ENCODE measurements around the gene TAP2. TPM values are rescaled to one million over a fixed set of nuclear protein-coding genes. Genes with fewer than 3 reads are reported as not detected.
"Not testable (repeated sequence)": the region's sequence is repeated elsewhere in the genome, so short reads cannot be mapped to it uniquely, and the experiment has no call there.

Gene TAP2
- total RNA-seq, result 19.3 TPM
- long read RNA-seq, full-length matches to known transcripts, result 2 of 4 reads
- long read RNA-seq, partial matches to known transcripts, result 0 of 4 reads
- long read RNA-seq, other reads (novel, unspliced or antisense), result 2 of 4 reads

DNA sequence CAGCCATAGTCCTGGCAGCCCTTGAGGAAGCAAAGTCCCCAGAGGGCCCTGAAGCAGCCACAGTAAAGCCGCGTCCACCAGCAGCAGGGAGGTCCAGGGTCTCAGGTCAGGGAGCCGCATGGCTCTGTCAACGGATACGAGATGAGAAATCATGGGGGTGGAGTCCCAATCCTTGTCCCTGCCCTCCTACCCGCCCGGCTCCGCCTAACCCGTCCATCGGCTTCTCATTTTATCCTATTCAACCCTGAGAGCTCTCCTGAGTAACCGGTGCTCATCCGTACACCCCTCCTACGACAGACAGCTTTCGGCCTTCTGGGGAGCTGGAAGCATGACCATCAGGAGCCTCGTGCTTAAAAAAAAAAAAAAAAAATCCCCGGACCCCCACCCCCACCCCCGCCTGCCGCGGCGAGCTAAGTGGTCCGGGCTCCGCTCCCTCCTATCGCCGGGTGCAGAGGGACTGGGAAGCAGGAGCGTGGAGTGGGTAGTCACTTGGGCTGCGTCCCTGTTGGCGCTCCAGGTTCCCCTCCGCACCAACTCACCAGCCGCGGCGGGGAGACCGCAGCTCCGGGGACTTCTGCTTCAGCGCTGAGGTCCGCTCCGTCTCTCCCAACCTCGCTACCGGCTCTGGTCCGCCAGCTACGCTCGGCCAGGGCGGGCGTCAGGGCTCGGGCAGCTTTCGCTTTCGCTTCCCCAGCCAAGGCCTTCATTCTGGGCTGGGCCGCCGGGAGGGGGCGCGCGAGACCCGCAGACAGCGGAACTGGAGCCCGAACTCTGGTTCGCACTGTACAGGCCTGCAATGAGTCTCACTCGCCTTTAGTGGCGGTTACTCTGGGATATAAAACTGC, at the start of gene TAP2:
TAP2 (minus strand) TSS at position 626 of the 845 bp plus-strand sequence; CDS start at position 120, 506 bp downstream.
- DNase-seq (peak; percentile 98), ATAC-seq (ENCODE audit: poor library complexity) (peak; percentile 98)
- intact Hi-C loops (cut with DNase I), result loop anchor here (2.0 kb wide), 1 partner anchor 16 kb away; the partner anchor contains the start of gene PSMB9

DNA sequence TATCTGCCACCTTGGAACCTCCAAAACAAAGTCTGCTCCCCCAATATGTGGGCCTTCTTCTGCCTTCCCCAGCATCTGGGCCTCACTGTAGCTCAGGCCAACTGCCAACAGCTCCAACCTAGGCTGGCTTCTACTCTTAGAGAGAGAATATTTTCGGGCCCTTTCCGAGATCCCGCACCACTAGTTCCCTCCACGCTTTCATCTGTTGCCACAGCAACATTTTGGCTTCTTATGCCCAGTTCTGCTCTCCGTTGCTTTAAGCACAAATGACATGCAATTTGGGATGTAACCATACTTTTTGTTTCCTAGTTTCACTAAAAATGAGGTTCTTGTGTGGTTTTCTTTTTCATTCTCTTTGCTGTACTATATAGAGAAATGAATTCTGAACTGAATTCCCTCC, 49.1 kb upstream of the TAP2 start:
- intact Hi-C loops (cut with DNase I), result loop anchor here (5.0 kb wide), 2 partner anchors 45 to 95 kb away; no protein-coding TSS in a partner anchor
- DNase-seq (no peak), ATAC-seq (ENCODE audit: poor library complexity) (no peak)

DNA sequence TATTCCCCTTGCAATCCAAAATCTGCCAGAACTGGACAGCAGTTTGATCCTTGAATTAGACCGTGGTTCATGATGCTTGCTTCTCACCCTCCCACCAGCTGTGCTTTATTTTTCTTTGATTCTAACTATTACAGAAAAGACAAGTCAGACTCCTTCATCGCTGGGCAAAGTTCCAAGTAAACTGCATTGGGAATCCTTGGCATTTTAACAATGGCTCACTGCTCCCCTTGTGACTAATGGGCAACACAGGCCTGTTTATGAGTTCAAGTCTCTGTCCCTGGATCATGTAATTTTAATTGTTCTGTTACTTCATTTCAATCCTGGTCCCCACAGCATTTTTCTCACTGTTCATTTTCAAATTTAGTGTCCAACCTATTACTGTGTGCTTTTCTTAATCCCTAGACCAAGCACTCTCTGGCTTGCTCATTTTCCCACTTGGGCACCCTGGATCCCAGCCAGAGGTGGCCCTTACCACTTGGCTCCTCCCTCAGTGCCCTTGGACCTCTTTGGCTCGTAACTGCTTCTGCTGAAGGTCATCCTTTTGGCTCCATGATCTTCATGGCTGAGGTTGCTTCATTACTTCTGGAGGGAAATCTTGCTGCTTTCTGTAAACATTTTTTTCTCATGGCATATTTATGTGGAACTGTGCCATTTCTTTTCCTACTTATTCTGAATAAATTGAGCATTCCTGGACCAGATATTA, 48.3 kb upstream of the TAP2 start:
- no peak for ATAC-seq (ENCODE audit: poor library complexity)
- no peak for DNase-seq
- intact Hi-C loops (cut with DNase I), result loop anchor here (5.0 kb wide), 2 partner anchors 45 to 95 kb away; no protein-coding TSS in a partner anchor

DNA sequence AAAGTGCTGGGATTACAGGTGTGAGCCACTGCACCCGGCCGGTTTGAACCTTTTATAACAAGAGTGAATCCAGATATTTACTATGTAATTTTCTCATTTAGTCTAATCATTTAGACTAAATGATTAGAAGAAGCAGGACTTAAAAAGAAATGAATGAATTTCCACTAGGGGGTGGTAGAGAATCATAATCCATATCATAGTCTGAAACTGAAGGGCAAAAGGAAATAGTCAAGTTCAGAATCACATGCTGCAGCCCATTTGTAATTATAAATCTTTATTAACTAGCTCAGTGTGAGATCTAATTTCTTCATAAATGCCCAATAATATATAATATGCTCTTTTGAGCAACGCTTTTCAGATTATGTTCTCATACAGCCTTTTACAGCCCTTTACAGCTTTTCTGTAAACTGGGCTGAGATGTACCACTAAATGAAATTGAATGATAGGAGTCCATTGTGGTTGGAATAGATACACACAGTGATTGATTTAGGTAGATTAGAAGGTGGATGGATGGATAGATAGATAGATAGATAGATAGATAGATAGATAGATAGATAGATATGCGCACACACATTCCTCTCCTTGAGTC, 47.3 kb upstream of the TAP2 start:
- no peak for DNase-seq
- intact Hi-C loops (cut with DNase I), result loop anchor here (5.0 kb wide), 2 partner anchors 47 to 97 kb away; no protein-coding TSS in a partner anchor
- ATAC-seq (ENCODE audit: poor library complexity), result peak; percentile 78

DNA sequence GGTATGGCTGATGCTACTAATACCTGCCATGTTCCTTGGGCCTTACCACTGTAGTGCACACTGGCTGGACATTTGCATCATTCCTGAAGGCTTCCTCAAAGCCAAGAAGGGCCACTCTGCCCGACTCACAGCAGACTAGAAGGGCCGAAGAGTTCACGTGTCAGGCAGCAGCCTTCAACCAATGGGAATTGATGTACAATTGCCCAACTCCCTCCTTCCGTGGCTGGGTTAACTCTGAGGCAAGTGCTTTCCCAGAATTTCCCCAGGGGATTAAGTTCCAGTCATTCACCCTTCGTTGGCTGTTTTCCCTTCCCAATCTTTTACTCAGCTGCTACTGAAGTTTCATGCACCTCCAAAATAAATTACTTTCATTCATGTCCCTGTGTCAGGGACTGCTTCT, 45.2 kb upstream of the TAP2 start:
- DNase-seq, result peak; percentile 48
- ATAC-seq (ENCODE audit: poor library complexity), result peak; percentile 81
- intact Hi-C loops (cut with DNase I), result no loop called here

DNA sequence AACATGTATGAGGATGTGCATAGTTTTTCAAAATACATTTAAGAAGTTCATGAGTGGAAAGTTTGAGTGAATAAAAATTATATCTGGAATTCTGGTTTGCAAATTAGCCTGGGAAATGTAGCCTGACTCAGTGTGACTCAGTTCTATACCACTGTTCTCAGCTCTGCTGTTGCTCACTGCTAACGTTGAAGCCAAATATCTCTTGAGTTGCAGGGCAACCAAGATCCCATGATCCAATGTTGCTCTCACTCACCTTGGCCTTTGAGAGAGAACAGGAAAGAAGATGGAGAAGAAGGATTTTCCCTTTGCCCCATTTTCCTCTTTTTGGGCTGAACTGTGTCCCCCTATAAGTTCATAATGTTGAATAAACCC, 44.3 kb upstream of the TAP2 start:
- ATAC-seq (ENCODE audit: poor library complexity), result no peak
- no peak for DNase-seq
- intact Hi-C loops (cut with DNase I), result no loop called here

DNA sequence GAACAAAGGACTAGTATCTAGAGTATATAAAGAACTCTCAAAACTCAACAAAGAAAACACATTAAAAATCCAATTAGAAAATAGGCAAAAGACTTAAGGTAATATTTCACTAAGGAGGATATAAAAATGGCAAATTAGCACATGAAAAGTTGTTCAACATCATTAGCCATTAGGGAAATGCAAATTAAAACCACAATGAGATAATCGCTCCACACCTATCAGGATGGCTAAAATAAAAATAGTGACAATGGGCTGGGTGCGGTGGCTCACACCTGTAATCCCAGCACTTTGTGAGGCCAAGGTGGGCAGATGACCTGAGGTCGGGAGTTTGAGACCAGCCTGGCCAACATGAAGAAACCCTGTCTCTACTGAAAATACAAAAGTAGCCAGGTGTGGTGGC, 42.4 kb upstream of the TAP2 start:
- ATAC-seq (ENCODE audit: poor library complexity); DNase-seq; intact Hi-C loops (cut with DNase I): not testable (repeated sequence)

DNA sequence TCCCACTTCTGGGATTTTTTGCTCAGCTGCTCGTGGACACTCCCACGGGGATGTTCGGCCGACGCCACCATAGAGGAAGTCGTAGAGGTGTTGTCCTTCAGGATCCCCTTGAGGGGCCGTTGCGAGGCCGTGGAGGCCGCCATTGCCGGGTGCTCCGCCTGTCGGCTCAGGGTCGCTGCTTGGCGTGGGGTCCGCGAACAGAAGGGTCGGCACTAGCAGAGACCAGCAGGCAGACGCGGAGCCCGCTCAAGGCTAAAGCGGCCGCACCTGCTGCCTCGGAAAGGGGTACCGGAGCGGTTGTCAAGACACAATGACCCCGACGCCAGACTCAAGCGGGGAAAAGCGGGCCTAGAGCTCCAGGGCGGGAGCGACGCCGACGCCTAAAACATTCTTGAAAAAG, 41.2 kb upstream of the TAP2 start:
- intact Hi-C loops (cut with DNase I), result no loop called here
- no peak for ATAC-seq (ENCODE audit: poor library complexity)
- DNase-seq, result no peak

DNA sequence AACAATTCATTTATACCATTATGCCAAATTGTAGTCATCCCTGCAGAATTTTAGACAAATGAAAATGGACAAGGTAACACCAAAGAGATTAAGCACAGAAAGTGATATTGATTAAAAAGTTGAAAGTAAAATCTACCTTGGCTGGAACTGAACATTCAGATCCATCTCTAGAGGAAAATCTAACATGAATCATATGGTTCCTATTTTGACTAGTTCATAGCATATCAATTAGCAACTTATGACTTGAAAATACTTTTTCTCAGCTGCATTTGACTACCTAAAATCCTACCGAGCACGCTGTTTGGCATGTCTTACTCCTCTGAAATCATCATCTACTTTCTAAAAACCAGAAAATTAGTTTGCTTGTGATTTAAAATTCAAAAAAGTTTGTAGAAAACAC, 38.1 kb upstream of the TAP2 start:
- DNase-seq (no peak), ATAC-seq (ENCODE audit: poor library complexity) (no peak)
- intact Hi-C loops (cut with DNase I), result no loop called here

DNA sequence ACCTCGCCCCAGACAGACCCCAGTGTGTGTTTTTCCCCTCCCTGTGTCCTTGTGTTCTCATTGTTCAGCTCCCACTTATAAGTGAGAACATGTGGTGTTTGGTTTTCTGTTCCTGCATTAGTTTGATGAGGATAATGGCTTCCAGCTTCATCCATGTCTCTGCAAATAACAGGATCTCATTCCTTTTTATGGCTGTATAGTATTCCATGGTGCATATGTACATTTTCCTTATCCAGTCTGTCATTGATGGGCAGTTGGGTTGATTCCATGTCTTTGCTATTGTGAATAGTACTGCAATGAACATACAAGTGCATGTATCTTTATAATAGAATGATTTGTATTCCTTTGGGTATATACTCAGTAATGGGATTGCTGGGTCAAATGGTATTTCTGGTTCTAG, 35.4 kb upstream of the TAP2 start:
- intact Hi-C loops (cut with DNase I); ATAC-seq (ENCODE audit: poor library complexity); DNase-seq: not testable (repeated sequence)

DNA sequence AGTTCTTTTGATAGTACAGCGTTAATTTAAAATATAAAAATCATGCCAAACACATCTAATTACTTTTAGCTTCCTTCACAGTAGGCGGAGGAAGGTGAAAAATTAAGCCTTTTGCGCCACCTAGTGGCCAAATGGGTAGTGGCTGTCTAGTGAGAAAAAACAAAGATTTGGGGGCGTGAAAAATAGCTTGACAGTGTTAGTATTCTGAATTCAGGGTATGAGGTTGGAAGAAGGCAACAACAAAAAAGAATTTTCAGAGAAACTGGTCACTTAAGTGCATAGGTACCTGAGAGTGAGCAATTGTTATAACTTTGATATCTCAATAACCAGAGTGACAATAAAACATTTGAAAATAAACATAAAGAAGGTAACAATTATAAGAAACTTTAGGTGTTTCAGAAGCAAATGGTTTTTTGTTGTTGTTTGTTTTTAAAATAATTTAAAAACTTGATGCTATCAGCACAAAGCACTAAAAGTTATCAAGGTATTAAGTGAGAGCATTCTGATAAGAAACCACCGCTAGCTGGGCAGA, 29.8 kb upstream of the TAP2 start:
- DNase-seq (peak; percentile 82), ATAC-seq (ENCODE audit: poor library complexity) (peak; percentile 83)
- intact Hi-C loops (cut with DNase I), result loop anchor here (5.0 kb wide), 1 partner anchor 36 kb away; no protein-coding TSS in a partner anchor

DNA sequence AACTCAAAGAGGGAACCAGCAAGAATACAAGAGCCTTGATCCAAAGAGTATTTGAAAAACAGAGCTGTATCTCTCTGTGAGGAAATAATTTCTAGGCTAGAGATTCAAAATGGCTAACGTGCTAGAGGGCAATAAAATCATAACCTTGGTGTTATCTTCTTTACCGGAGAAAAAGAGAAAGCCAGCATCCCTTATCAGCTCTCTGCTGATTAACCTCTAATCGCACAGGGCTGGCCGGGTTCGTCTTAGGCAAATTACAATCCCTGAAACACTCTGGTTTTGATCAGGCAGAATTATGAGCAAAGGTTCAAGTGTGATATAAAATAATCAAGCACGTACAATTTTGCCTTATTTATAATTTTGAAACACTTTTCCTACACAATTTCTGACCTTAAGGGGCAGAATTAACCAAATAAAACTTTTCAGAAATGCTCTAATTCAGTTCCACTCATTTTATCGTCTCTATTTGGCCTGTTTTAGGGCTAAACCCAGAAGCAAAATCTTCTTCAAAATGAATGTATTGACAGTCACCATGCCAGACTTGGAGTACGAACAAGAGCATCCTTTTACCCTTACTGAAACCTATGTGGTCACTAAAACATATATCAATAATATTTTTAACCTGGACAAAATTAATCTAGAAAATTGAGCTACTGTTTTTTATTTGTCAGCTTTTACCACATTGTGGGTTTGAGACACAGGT, 29.2 kb upstream of the TAP2 start:
- DNase-seq (no peak), ATAC-seq (ENCODE audit: poor library complexity) (no peak)
- intact Hi-C loops (cut with DNase I), result loop anchor here (5.0 kb wide), 1 partner anchor 35 kb away; no protein-coding TSS in a partner anchor

DNA sequence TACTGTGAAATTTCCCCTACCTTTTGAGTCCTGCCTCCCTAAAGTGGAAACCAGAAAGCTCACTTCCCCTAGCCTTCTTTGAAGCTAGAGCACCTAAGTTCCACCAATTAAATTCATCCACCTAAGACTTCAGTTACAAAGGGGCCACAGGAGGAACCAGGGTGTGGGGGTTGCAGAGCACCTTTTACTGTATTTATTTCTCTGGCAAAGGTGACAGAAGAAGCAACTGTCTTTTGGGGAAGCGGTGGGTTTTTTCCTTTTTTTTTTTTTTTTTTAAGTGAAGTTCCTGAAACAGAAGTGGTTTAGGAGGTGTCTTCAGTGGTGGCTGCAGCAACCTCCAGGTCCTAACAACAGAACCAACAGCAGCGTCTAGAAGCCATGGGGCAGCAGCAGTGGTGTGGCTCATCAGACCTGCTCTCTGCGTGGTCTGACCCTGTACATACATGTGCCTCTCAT, 28.5 kb upstream of the TAP2 start:
- DNase-seq, result no peak
- intact Hi-C loops (cut with DNase I), result loop anchor here (5.0 kb wide), 1 partner anchor 35 kb away; no protein-coding TSS in a partner anchor
- no peak for ATAC-seq (ENCODE audit: poor library complexity)

DNA sequence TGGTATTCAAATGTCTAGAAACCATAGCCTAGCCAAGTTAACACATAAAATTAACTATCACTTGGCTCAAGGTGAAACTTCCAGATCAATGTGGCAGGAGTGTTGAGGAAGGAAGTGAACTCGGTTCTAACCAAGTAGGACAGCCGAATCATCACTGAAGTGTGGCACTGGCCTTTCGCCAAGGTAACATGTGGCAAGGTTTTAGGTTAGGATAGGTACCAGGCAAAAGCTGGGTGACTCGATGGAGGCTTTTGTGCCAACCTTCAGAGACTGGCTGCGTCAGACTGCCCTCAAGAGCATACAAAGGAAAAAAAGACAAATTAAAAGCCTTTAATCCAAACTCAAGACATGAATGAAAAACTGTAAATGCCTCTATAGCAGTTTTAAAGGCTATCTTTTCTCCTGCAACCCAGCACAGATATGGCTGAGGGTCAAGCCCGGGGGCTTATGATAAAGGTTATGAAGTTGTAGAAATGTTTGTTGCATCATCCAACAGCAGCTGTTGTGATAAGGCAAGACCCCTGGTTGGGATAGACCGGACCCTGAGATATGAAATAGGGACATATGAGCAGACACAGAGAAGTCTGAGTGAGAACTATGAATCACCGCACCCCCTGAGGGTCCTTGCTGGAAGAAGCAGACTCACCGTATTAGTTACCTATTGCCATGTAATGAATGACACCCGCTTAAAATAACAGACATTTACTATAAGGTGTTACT, 27.3 kb upstream of the TAP2 start:
- no peak for DNase-seq
- no peak for ATAC-seq (ENCODE audit: poor library complexity)
- intact Hi-C loops (cut with DNase I), result loop anchor here (5.0 kb wide), 1 partner anchor 34 kb away; no protein-coding TSS in a partner anchor

DNA sequence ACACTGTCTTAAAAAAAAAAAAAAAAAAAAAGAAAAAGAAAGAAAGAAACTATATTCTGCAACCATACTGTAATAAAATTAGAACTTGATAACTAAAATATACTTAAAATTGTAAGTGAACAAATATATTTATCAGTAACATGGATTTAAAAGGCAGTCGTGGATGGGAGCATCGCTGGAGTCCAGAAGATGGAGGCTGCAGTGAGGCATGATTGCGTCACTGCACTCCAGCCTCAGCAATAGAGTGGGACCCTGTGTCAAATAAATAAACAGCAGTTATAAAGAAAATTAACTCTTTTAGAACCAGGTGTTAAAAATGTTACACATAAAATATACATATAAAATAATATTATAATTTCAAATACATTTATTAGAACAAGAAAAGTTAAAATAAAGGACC, 24.2 kb upstream of the TAP2 start:
- ATAC-seq (ENCODE audit: poor library complexity), result no peak
- intact Hi-C loops (cut with DNase I), result no loop called here
- no peak for DNase-seq

DNA sequence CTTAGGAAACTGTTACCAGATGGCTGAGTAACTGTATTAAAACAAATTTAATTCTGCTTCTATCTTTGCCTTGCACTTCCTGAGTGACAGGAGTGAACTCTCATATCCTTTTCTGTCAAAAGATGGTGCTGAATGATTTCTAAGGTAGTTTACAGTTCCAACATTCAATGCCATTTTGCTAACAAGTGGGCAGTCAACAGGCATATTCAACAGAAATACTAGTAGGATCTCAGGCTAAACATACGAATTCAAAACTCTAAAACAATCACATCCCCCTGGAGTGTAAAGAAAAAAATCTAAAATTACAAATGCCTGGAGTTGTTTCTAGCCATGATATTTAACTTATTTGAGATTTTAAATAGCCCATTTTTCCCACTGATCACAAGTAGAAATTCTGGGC, 22.1 kb upstream of the TAP2 start:
- DNase-seq (no peak), ATAC-seq (ENCODE audit: poor library complexity) (no peak)
- intact Hi-C loops (cut with DNase I), result no loop called here

DNA sequence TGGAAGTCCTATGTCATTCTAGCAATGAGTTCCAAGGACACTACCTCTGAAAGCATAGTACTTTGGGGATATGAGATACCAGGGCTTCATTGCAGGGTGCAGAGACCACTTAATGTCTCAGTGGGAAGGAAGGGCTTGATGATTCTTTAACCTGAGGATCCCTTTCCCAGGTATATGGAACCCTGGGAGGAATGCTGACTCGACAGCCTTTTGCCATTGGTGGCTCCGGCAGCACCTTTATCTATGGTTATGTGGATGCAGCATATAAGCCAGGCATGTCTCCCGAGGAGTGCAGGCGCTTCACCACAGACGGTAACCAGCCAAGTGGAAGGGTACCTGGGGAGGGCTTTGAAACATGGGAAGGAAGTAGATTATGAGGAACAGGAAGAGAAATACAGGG, 19.7 kb upstream of the TAP2 start:
- intact Hi-C loops (cut with DNase I), result no loop called here
- ATAC-seq (ENCODE audit: poor library complexity) (no peak), DNase-seq (no peak)

Measured in Right ventricle myocardium superior (tissue), 1 donor.